DOHH2 (cell line): ENCODE results near the gene SURF1.

ENCODE experiments used
- H3F3A ChIP-seq: fragments of 200-600 bp; sonication (generic), shearing (Covaris generic); 2 replicates; pipeline ENCODE4 v1.6.0; 2016; ENCODE audit warnings: antibody characterized with exemption, mild to moderate bottlenecking; ENCODE audit not compliant: control insufficient read depth, insufficient read depth
- H3K27ac ChIP-seq: fragments of 200-600 bp; sonication (generic); 2 replicates; pipeline ENCODE4 v1.5.1; 2014; ENCODE audit warnings: low read depth, mild to moderate bottlenecking, low read length, moderate library complexity
- H3K27me3 ChIP-seq: fragments of 200-600 bp; sonication (generic); 2 replicates; pipeline ENCODE4 v1.6.1; 2014; ENCODE audit warnings: mild to moderate bottlenecking, low read length, mixed read lengths; ENCODE audit not compliant: control insufficient read depth
- H3K36me3 ChIP-seq: fragments of 200-600 bp; sonication (generic); 2 replicates; pipeline ENCODE4 v1.6.1; 2014; ENCODE audit warnings: mild to moderate bottlenecking, low read length, moderate library complexity, mixed read lengths; ENCODE audit not compliant: control insufficient read depth
- H3K4me1 ChIP-seq: fragments of 200-600 bp; sonication (generic); 2 replicates; pipeline ENCODE4 v1.6.1; 2014; ENCODE audit warnings: mild to moderate bottlenecking, low read length, mixed read lengths; ENCODE audit not compliant: control insufficient read depth
- H3K4me2 ChIP-seq: fragments of 200-600 bp; sonication (generic); 2 replicates; pipeline ENCODE4 v1.6.0; 2014; ENCODE audit warnings: mild to moderate bottlenecking, low read length, moderate library complexity
- H3K4me3 ChIP-seq: fragments of 200-600 bp; sonication (generic); 2 replicates; pipeline ENCODE4 v1.5.1; 2014; ENCODE audit warnings: mild to moderate bottlenecking, low read length, mixed read lengths
- H3K79me2 ChIP-seq: fragments of 200-600 bp; sonication (generic); 2 replicates; pipeline ENCODE4 v1.6.1; 2014; ENCODE audit warnings: mild to moderate bottlenecking, low read length, mixed read lengths; ENCODE audit not compliant: control insufficient read depth
- H3K9me2 ChIP-seq: fragments of 200-600 bp; sonication (generic); replicated peaks from 2 replicates; pipeline ENCODE4 v1.6.1; 2014; ENCODE audit warnings: mild to moderate bottlenecking, low read length, mixed read lengths; ENCODE audit not compliant: control insufficient read depth
- H3K9me3 ChIP-seq: fragments of 200-600 bp; sonication (generic); 2 replicates; pipeline ENCODE4 v1.6.1; 2014; ENCODE audit warnings: antibody characterized with exemption, low read length, mixed read lengths; ENCODE audit not compliant: control insufficient read depth, insufficient read depth
- H4K20me1 ChIP-seq: fragments of 200-600 bp; sonication (generic); 2 replicates; pipeline ENCODE4 v1.6.0; 2014; ENCODE audit warnings: low read depth, mild to moderate bottlenecking, antibody characterized with exemption, low read length, moderate library complexity; ENCODE audit not compliant: control insufficient read depth, insufficient read depth
- EZH2phosphoT487 ChIP-seq: fragments of 200-600 bp; sonication (generic); IDR thresholded peaks from 2 replicates; pipeline ENCODE4 v1.6.1; 2017; ENCODE audit warnings: borderline replicate concordance, mild to moderate bottlenecking, antibody characterized with exemption, low read length, moderate library complexity, mixed read lengths
- TF ChIP-seq, protein P1 (sequence below): fragments of 200-600 bp; sonication (generic); IDR thresholded peaks from one replicate; pipeline ENCODE4 v1.5.1; 2014; ENCODE audit warnings: antibody characterized with exemption, mild to moderate bottlenecking, low read depth, low read length; ENCODE audit not compliant: poor library complexity, severe bottlenecking

Gene SURF1

GRCh38 chr9:133344071-133344470 is 12.2 kb downstream of the SURF1 start:
- Histone ChIP-seq H3K4me2 (no peak overlapping the region), H3K36me3 (peaks cover 86% of the 10 kb centered on the region), H3K27ac (no peak overlapping the region), H3K9me3 (no peaks in the 10 kb centered on the region), H3K79me2 (peaks cover 43% of the 10 kb centered on the region), H3K9me2 (no peaks in the 10 kb centered on the region), H4K20me1 (peaks cover 5% of the 10 kb centered on the region; the same call in 1 of the 2 replicates), H3F3A (peaks cover 15% of the 10 kb centered on the region), H3K4me3 (no peak overlapping the region), H3K27me3 (no peaks in the 10 kb centered on the region), H3K4me1 (peaks cover 40% of the 10 kb centered on the region)
- TF ChIP-seq EZH2phosphoT487: no peak
- TF ChIP-seq, protein P1, sequence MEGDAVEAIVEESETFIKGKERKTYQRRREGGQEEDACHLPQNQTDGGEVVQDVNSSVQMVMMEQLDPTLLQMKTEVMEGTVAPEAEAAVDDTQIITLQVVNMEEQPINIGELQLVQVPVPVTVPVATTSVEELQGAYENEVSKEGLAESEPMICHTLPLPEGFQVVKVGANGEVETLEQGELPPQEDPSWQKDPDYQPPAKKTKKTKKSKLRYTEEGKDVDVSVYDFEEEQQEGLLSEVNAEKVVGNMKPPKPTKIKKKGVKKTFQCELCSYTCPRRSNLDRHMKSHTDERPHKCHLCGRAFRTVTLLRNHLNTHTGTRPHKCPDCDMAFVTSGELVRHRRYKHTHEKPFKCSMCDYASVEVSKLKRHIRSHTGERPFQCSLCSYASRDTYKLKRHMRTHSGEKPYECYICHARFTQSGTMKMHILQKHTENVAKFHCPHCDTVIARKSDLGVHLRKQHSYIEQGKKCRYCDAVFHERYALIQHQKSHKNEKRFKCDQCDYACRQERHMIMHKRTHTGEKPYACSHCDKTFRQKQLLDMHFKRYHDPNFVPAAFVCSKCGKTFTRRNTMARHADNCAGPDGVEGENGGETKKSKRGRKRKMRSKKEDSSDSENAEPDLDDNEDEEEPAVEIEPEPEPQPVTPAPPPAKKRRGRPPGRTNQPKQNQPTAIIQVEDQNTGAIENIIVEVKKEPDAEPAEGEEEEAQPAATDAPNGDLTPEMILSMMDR: no peak

- H3K4me3 ChIP-seq: no peak overlapping the region
- H3K36me3 ChIP-seq: peaks cover 80% of the 10 kb centered on the region
- H3K79me2 ChIP-seq: peaks cover 29% of the 10 kb centered on the region
- no peaks in the 10 kb centered on the region for H3K9me2 ChIP-seq
- no peaks in the 10 kb centered on the region for H3K27me3 ChIP-seq
- no peak for TF ChIP-seq EZH2phosphoT487
- TF ChIP-seq, protein P1: peak; percentile 45
- H3K27ac ChIP-seq: no peak overlapping the region
- H3F3A ChIP-seq: peaks cover 12% of the 10 kb centered on the region
- H3K9me3 ChIP-seq: no peaks in the 10 kb centered on the region
- no peaks in the 10 kb centered on the region for H4K20me1 ChIP-seq
- H3K4me1 ChIP-seq: peaks cover 39% of the 10 kb centered on the region
- no peak overlapping the region for H3K4me2 ChIP-seq
Measured at GRCh38 chr9:133342570-133342969, 13.7 kb downstream of the SURF1 start.

- no peak overlapping the region for H3K4me2 ChIP-seq
- H3F3A ChIP-seq: peaks cover 15% of the 10 kb centered on the region
- no peaks in the 10 kb centered on the region for H4K20me1 ChIP-seq
- H3K36me3 ChIP-seq: peaks cover 80% of the 10 kb centered on the region
- no peak overlapping the region for H3K4me3 ChIP-seq
- no peaks in the 10 kb centered on the region for H3K9me3 ChIP-seq
- no peak overlapping the region for H3K27ac ChIP-seq
- TF ChIP-seq EZH2phosphoT487: no peak
- TF ChIP-seq, protein P1: peak; percentile 32
- H3K79me2 ChIP-seq: peaks cover 24% of the 10 kb centered on the region
- no peaks in the 10 kb centered on the region for H3K9me2 ChIP-seq
- peaks cover 40% of the 10 kb centered on the region for H3K4me1 ChIP-seq
- no peaks in the 10 kb centered on the region for H3K27me3 ChIP-seq
Measured at GRCh38 chr9:133342069-133342406, 14.2 kb downstream of the SURF1 start.
